MM.1S (cell line): ENCODE data around the gene GNPTG.

Experiments used
- DNase-seq: peaks from one replicate; pipeline ENCODE4 v3.0.0-alpha.2; 2015
- H2AFZ ChIP-seq: fragments of 300-600 bp; sonication (generic); 2 replicates; pipeline ENCODE4 v1.6.0; 2016; ENCODE audit warnings: antibody characterized with exemption, low read length
- H3F3A ChIP-seq: fragments of 300-600 bp; sonication (generic); 2 replicates; pipeline ENCODE4 v1.6.1; 2016; ENCODE audit warnings: mild to moderate bottlenecking, antibody characterized with exemption, low read length, moderate library complexity, mixed read lengths; ENCODE audit not compliant: insufficient read depth
- H3K27ac ChIP-seq: fragments of 300-600 bp; sonication (generic); 2 replicates; pipeline ENCODE4 v1.5.1; 2016; ENCODE audit warnings: mild to moderate bottlenecking, low read length
- H3K27me3 ChIP-seq: fragments of 300-600 bp; sonication (generic); replicated peaks from 2 replicates; pipeline ENCODE4 v1.6.0; 2016; ENCODE audit warnings: low read length; ENCODE audit not compliant: insufficient read depth
- H3K36me3 ChIP-seq: fragments of 300-600 bp; sonication (generic); replicated peaks from 2 replicates; pipeline ENCODE4 v1.6.1; 2016; ENCODE audit warnings: mild to moderate bottlenecking, low read length, mixed read lengths; ENCODE audit not compliant: insufficient read depth
- H3K4me1 ChIP-seq: fragments of 300-600 bp; sonication (generic); 2 replicates; pipeline ENCODE4 v1.6.1; 2016; ENCODE audit warnings: low read length, mixed read lengths
- H3K4me2 ChIP-seq: fragments of 300-600 bp; sonication (generic); 2 replicates; pipeline ENCODE4 v1.6.0; 2016; ENCODE audit warnings: low read depth, low read length
- H3K4me3 ChIP-seq: fragments of 300-600 bp; sonication (generic); 2 replicates; pipeline ENCODE4 v1.5.1; 2016; ENCODE audit warnings: low read length, mixed read lengths
- H3K79me2 ChIP-seq: fragments of 300-600 bp; sonication (generic); 2 replicates; pipeline ENCODE4 v1.6.1; 2016; ENCODE audit warnings: mixed run types, low read length, mixed read lengths
- H3K9ac ChIP-seq: fragments of 300-600 bp; sonication (generic); 2 replicates; pipeline ENCODE4 v1.6.1; 2016; ENCODE audit warnings: low read length, mixed read lengths
- H3K9me2 ChIP-seq: fragments of 300-600 bp; sonication (generic); replicated peaks from 2 replicates; pipeline ENCODE4 v1.6.1; 2016; ENCODE audit warnings: mild to moderate bottlenecking, low read length, mixed read lengths; ENCODE audit not compliant: insufficient read depth
- H3K9me3 ChIP-seq: fragments of 300-600 bp; sonication (generic); replicated peaks from 2 replicates; pipeline ENCODE4 v1.6.1; 2016; ENCODE audit warnings: mild to moderate bottlenecking, low read length, mixed read lengths; ENCODE audit not compliant: insufficient read depth
- H4K20me1 ChIP-seq: fragments of 300-600 bp; sonication (generic); 2 replicates; pipeline ENCODE4 v1.6.1; 2016; ENCODE audit warnings: mild to moderate bottlenecking, low read length, moderate library complexity, mixed read lengths; ENCODE audit not compliant: insufficient read depth
- EZH2 ChIP-seq: fragments of 300-600 bp; sonication (generic); optimal IDR thresholded peaks from 2 replicates; pipeline ENCODE3; 2017; ENCODE audit warnings: low read depth, mild to moderate bottlenecking, antibody characterized with exemption, low read length, mixed read lengths
- EZH2phosphoT487 ChIP-seq: fragments of 300-600 bp; sonication (generic); IDR thresholded peaks from 2 replicates; pipeline ENCODE4 v1.6.1; 2018; ENCODE audit warnings: antibody characterized with exemption, low read length
- TF ChIP-seq, protein P1 (sequence below): fragments of 300-600 bp; sonication (generic); IDR thresholded peaks from 2 replicates; pipeline ENCODE4 v1.5.1; 2016; ENCODE audit warnings: antibody characterized with exemption, low read length, mixed read lengths

GNPTG gene

DNA sequence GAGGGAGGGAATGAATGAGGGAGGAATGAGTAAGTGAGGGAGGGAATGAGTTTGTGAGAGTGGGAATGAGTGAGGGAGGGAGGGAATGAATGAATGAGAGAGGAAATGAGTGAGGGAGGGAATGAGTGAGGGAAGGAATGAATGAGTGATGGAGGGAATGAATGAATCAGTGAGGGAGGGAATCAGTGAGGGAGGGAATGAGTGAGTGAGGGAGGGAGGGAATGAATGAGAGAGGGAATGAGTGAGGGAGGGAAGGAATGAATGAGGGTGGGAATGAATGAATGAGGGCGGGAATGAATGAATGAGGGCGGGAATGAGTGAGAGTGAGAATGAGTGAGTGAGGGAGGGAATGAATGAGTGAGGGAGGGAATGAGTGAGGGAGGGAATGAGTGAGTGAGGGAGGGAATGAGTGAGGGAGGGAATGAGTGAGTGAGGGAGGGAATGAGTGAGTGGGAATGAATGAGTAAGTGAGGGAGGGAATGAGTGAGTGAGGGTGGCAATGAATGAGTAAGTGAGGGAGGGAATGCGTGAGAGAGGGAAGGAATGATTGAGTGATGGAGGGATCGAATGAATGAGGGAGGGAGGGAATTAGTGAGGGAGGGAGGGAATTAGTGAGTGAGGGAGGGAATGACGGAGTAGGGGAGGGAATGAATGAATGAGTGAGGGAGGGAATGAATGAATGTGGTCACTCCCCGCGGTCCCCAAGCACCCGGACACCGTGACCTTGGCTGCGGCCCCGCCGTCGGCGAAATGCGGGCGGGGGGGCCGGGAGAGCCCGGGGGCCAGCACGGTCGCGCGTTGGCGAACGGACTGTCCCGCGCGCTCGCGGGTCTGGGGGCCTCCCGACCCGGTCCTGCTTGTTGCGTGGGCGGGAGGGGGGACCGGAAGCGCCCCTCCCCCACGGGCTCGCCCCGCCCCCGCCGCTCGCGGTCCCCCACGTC, 43.4 kb upstream of the GNPTG start:
- Histone ChIP-seq H3K9me2 (no peaks in the 10 kb centered on the region), H3K79me2 (peaks cover 35% of the 10 kb centered on the region), H3K9ac (peak overlapping the region; percentile 98), H3K4me3 (peak overlapping the region; percentile 64), H2AFZ (peak overlapping the region; percentile 58; the same call in 1 of the 2 replicates), H3K36me3 (no peaks in the 10 kb centered on the region), H4K20me1 (peaks cover 31% of the 10 kb centered on the region), H3K27me3 (no peaks in the 10 kb centered on the region), H3K4me1 (peaks cover 13% of the 10 kb centered on the region), H3F3A (no peaks in the 10 kb centered on the region; the same call in 1 of the 2 replicates), H3K9me3 (no peaks in the 10 kb centered on the region), H3K4me2 (peak overlapping the region; percentile 45; the same call in 1 of the 2 replicates), H3K27ac (peak overlapping the region; percentile 94; the same call in 1 of the 2 replicates)
- DNase-seq = no peak
- TF ChIP-seq EZH2 (no peak), EZH2phosphoT487 (no peak)
- TF ChIP-seq, protein P1, sequence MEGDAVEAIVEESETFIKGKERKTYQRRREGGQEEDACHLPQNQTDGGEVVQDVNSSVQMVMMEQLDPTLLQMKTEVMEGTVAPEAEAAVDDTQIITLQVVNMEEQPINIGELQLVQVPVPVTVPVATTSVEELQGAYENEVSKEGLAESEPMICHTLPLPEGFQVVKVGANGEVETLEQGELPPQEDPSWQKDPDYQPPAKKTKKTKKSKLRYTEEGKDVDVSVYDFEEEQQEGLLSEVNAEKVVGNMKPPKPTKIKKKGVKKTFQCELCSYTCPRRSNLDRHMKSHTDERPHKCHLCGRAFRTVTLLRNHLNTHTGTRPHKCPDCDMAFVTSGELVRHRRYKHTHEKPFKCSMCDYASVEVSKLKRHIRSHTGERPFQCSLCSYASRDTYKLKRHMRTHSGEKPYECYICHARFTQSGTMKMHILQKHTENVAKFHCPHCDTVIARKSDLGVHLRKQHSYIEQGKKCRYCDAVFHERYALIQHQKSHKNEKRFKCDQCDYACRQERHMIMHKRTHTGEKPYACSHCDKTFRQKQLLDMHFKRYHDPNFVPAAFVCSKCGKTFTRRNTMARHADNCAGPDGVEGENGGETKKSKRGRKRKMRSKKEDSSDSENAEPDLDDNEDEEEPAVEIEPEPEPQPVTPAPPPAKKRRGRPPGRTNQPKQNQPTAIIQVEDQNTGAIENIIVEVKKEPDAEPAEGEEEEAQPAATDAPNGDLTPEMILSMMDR = no peak

DNA sequence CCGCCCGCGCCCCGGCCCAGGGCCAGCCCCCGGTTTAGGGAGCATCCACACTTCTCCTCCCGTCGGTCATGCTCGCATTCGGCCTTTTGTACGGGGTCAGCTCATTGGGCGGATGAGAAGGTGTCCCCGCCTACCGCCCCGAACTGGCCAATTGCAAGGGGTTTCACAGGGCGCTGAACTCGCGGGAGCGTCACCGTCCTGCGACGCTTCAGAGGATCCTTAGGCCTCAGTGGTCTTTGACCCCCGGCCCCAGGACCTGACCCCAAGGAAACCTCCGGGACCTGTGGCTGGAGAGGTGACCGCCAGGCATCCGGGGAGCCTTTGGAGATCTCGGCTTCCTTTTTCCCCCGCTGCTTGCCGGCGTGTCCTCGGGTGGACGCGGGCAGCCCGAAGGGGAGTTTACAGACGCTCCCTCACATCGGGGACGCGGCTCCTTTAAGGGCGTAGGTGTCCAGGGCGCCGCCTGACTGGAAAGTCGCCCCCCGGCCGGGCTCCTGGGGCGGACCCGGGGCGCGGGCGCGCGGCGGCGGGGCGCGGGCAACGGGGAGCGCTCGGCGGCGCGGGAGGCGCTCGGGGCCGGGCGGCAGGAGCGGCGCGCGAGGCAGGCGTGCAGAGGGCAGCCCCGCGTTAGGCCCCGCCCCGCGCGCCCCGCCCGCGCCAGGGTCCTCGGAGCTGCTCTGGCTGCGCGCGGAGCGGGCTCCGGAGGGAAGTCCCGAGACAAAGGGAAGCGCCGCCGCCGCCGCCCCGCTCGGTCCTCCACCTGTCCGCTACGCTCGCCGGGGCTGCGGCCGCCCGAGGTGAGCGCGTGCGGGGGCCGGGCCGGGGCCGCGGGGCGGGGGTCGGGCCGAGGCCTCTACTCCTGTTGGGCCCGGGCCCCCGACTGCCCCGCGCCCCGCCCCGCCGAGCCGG, 42.5 kb upstream of the GNPTG start, which contains the start of gene UBE2I:
Gene UBE2I, plus strand, starts transcription at position 660 of the 909 bp plus-strand sequence. CDS start 4,395 bp downstream, outside the sequence.
- Histone ChIP-seq H3K4me2 (peak within 1 kb of the TSS; percentile 80), H3K79me2 (peaks cover 44% of the 10 kb centered on the region), H3K9ac (peak within 1 kb of the TSS; percentile 98), H3K9me3 (no peaks in the 10 kb centered on the region), H3K27ac (peak within 1 kb of the TSS; percentile 94), H3K4me1 (peaks cover 11% of the 10 kb centered on the region), H3K27me3 (no peaks in the 10 kb centered on the region), H3K9me2 (no peaks in the 10 kb centered on the region), H4K20me1 (peaks cover 40% of the 10 kb centered on the region), H3K36me3 (no peaks in the 10 kb centered on the region; the same call in 1 of the 2 replicates), H3F3A (no peaks in the 10 kb centered on the region; the same call in 1 of the 2 replicates), H3K4me3 (peak within 1 kb of the TSS; percentile 77), H2AFZ (peak within 1 kb of the TSS; percentile 63)
- DNase-seq = peak; percentile 96
- TF ChIP-seq EZH2phosphoT487 = no peak
- TF ChIP-seq, protein P1 = no peak
- TF ChIP-seq EZH2 = no peak
